AG04449 (cell line): ENCODE data around the gene RAC2.

Source experiments
- CTCF ChIA-PET: fragments of 350-600 bp; formaldehyde crosslinking; extraction: SDS; loops from one replicate; lab custom pipeline; 2021; ENCODE audit warnings: antibody characterized with exemption; lab: Yijun Ruan, JAX
- POLR2A ChIA-PET: fragments of 400-600, 350-600 bp; formaldehyde crosslinking; extraction: SDS; loops from one replicate; lab custom pipeline; 2020; ENCODE audit warnings: antibody characterized with exemption, inconsistent platforms; lab: Yijun Ruan, JAX
- DNase-seq: peaks from one replicate; pipeline ENCODE4 v3.0.0-alpha.2; 2010; ENCODE audit warnings: low read depth, low spot score
- H3K4me3 ChIP-seq: 2 replicates; pipeline ENCODE4 v1.5.1; 2011; ENCODE audit warnings: low read depth, mild to moderate bottlenecking, control low read depth, low read length
- CTCF ChIP-seq: IDR thresholded peaks from one replicate; pipeline ENCODE4 v1.5.1; 2011; ENCODE audit warnings: mild to moderate bottlenecking, moderate library complexity, low read length, control low read depth, inconsistent platforms; ENCODE audit not compliant: insufficient read depth; ENCODE audit errors: missing control alignments

The RAC2 gene

GRCh38 chr22:37283393-37283937 lies 39.4 kb upstream of the RAC2 start:
- DNase-seq: no peak
- POLR2A ChIA-PET: no interaction called here
- no peak overlapping the region for H3K4me3 ChIP-seq
- TF ChIP-seq CTCF: peak; percentile 47
- CTCF ChIA-PET: interaction anchor here (0.7 to 10.2 kb wide), 8 partner anchors 10 to 33 kb away, joined by 3 to 89 read pairs (median 5); no protein-coding TSS in a partner anchor

- no peak for TF ChIP-seq CTCF
- DNase-seq: no peak
- ChIA-PET CTCF (interaction anchor here (0.9 to 10.2 kb wide), 4 partner anchors 15 to 174 kb away, joined by 3 to 89 read pairs (median 8); no protein-coding TSS in a partner anchor), POLR2A (no interaction called here)
- no peak within 1 kb of the TSS for H3K4me3 ChIP-seq
Measured at GRCh38 chr22:37282385-37282677, 38.3 kb upstream of the RAC2 start, which contains the start of gene CYTH4. TSS of gene CYTH4 (plus strand) at chr22:37282508. CDS start at chr22:37282570, 62 bp downstream.

- TF ChIP-seq CTCF: no peak
- DNase-seq: no peak
- CTCF ChIA-PET: interaction anchor here (0.8 to 10.2 kb wide), 5 partner anchors 11 to 175 kb away, joined by 3 to 89 read pairs (median 4); no protein-coding TSS in a partner anchor
- POLR2A ChIA-PET: no interaction called here
- no peak overlapping the region for H3K4me3 ChIP-seq
Measured at GRCh38 chr22:37281646-37282384, 37.7 kb upstream of the RAC2 start.

GRCh38 chr22:37281195-37281594 lies 37.1 kb upstream of the RAC2 start:
- ChIA-PET POLR2A (no interaction called here), CTCF (interaction anchor here (0.8 to 10.2 kb wide), 5 partner anchors 10 to 175 kb away, joined by 3 to 89 read pairs (median 4); no protein-coding TSS in a partner anchor)
- H3K4me3 ChIP-seq: no peak overlapping the region
- TF ChIP-seq CTCF: no peak
- DNase-seq: no peak

- CTCF ChIA-PET: interaction anchor here (1.3 to 10.2 kb wide), 3 partner anchors 11 to 20 kb away, joined by 4 to 89 read pairs (median 12); no protein-coding TSS in a partner anchor
- no peak overlapping the region for H3K4me3 ChIP-seq
- TF ChIP-seq CTCF: no peak
- no peak for DNase-seq
- POLR2A ChIA-PET: no interaction called here
Measured at GRCh38 chr22:37280718-37281117, 36.6 kb upstream of the RAC2 start.

- POLR2A ChIA-PET: no interaction called here
- no peak for TF ChIP-seq CTCF
- no peak for DNase-seq
- CTCF ChIA-PET: interaction anchor here (1.0 to 10.2 kb wide), 4 partner anchors 10 to 37 kb away, joined by 3 to 89 read pairs (median 8); no protein-coding TSS in a partner anchor
- no peak overlapping the region for H3K4me3 ChIP-seq
Measured at GRCh38 chr22:37279331-37280181, 35.5 kb upstream of the RAC2 start.
